GM12872 (cell line): ENCODE measurements around the gene ARHGAP42.

Source experiments
- TF ChIP-seq, protein P1 (sequence below): IDR thresholded peaks from 3 replicates; pipeline ENCODE4 v1.5.1; 2011; ENCODE audit warnings: low read depth, mild to moderate bottlenecking, low read length, moderate library complexity; ENCODE audit not compliant: insufficient read depth

ARHGAP42 gene

DNA sequence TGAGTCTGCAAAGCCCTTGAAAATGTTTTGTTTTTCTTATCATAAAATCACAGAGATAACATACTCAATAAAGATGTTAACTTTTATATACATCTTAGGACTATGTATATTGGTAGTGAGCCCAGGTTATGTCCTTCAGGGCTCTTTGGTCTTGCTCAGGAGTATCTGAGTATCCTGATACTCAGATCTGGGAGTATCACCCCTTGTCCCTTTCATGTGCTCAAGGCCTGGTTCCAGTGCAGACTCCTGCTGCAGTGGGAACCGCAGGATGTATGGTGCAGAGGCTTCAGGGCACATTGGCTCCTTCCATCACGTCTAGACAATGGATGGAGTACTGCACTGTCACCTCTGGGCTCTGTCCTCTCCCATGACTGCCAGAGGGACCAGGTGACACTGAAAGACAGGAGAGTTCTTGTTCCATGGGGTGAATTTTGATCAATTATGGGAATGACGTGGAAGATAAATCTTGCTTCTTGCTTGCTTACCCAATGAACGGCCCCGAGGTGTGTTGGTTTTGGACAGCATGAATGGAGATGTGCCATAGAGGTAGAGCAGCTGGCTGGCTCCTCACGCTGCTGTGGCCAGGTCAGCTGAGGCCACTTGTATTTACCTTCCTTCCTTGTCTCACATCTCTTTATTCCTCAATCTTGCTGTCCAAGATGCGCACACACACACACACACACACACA, 215.5 kb downstream of the ARHGAP42 start:
- TF ChIP-seq, protein P1, sequence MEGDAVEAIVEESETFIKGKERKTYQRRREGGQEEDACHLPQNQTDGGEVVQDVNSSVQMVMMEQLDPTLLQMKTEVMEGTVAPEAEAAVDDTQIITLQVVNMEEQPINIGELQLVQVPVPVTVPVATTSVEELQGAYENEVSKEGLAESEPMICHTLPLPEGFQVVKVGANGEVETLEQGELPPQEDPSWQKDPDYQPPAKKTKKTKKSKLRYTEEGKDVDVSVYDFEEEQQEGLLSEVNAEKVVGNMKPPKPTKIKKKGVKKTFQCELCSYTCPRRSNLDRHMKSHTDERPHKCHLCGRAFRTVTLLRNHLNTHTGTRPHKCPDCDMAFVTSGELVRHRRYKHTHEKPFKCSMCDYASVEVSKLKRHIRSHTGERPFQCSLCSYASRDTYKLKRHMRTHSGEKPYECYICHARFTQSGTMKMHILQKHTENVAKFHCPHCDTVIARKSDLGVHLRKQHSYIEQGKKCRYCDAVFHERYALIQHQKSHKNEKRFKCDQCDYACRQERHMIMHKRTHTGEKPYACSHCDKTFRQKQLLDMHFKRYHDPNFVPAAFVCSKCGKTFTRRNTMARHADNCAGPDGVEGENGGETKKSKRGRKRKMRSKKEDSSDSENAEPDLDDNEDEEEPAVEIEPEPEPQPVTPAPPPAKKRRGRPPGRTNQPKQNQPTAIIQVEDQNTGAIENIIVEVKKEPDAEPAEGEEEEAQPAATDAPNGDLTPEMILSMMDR = no peak

DNA sequence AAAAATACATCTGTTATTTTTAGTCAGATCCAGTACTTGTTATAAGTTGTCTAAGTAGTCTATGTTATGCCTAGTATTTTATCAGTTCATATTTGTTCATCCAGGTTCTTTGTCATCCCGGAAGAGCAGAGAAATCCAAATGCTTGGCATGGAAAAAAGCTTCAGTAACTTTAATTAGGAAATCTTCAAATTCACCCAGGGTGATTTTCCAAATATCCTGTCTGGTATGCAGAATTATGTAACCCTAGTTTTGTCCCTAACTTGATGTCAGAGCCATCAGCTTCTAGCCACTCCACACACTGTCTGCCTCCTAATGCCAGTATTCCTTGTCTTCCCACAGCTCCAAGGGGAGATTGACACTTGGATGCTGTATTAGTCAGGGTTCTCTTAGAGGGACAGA, 216.2 kb downstream of the ARHGAP42 start:
- TF ChIP-seq, protein P1 = no peak

DNA sequence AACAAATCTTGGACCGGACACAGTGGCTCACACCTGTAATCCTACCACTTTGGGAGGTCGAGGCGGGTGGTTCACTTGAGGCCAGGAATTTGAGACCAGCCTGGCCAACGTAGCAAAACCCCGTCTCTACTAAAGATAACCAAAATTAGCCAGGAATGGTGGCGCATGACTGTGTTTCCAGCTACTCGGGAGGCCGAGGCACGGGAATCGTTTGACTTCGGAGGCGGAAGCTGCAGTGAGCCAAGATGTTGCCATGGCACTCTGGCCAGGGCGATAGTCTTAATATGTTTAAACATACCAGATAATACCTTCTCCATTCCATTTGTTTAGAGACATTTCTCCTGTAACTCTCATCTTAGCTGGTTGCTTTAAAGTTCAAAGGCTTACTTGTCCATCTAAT, 218.6 kb downstream of the ARHGAP42 start:
- TF ChIP-seq, protein P1 = no peak

DNA sequence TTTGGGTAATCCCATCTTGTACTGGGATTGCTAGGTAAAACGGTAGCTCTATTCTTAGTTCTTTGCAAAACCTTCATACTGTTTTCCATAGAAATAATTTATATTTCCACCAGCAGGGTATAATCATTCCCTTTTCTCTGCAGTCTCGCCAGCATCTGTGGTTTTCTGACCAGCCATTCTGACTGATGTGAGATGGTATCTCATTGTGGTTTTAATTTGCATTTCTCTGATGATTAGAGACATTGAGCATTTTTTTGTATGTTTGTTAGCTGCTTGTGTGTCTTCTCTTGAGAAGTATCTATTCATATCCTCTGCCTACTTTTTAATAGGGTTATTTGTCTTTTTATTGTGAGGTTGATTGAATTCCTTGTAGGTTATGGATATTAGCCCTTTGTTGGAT, 221.7 kb downstream of the ARHGAP42 start:
- TF ChIP-seq, protein P1 = no peak

DNA sequence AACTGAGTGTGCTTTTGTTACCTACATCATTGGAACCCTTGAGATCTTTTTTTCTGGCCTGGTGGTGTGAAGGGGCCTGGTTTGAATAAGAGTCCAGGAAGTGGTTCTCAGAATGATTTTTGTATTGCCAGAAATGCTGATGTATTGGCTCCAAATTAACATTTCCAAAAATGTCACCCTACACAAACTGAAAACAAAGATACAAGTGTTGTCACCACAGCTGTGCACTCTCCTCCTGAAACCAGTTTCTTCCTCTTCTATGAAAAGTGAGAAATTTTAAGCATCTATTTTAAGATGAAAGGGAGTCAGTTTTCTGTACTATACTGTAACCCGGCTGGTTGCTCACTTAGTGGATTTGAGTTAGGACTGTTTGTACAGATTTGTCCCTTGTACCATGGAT, 223.7 kb downstream of the ARHGAP42 start:
- TF ChIP-seq, protein P1 = no peak

DNA sequence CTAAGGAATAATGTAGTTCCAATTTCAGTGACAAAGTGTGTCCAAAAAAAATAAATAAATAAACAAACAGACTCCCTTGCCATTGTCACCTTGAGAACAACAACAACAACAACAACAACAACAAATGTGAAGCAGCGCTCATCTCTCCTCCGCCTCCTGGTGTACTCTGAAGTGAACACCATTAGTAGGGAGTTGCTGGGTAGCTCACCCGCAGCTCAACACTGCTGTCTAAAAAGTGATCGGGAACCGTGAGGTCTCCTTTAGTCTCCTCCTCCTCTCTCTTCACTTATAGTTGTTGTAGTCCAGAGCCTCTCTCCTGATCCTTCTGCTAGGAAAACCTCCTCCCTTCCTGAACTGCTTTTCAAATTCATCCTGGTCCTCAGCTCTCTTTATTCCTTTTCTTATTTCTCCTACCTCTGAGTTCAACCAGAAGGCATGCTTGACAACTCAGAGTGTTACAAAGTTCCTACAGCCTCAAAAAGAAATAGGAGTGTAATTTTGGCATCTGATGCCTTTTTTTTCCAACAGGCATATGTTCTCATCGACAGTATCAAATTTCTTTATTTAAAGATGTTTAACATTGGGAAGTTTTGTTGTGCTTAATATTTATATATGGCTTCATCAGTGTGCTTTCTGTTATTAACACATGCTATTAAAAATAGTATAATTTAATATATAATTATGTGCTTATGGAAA, 227.5 kb downstream of the ARHGAP42 start:
- TF ChIP-seq, protein P1 = no peak

DNA sequence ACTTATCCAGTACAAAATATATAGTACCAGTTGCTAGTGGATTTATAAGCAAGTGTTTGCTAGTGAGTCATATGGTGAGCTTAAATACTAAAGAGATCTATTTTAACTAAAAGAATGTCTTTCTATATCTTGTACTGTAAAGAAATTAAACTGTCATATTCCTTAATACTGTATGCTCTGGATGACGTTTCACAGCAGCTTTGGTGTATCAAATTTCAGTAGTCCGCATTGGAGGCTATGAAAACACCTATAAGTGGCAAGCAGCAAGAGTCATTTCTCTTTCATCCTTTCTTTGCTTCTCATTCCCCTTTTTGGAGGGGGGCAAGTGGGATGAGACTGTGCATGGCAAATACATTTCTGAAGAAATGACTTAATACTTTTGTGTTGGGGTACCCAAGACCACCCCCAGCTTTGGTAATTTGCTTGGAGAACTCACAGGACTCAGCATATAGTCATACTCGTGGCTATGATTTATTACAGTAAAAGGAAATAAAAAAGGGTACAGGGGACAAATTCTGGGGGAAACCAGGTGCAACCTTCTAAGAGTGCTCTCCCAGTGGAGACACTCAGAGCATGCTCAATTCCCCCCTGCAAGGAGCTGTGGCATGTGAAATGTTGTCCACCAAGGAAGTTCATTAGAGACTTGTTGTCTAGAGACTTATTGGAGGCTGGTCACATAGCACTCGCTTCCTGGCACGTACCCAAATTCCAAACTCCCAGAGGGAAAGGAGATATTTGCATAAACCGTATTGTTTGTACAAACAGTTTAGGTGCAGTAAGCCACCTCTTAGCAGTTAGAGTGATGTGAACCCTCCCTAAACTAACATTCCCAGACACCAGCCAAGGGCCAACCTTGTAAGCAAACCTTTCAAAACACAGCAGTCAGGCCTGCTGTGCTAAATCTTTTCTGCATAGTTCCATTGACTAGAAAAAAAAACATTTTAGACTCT, 231.7 kb downstream of the ARHGAP42 start:
- TF ChIP-seq, protein P1 = no peak
